Measurements from ENCODE around the gene CPA2. TPM values are rescaled to one million over a fixed set of nuclear protein-coding genes. Genes with fewer than 3 reads are reported as not detected.

The CPA2 gene
- polyA plus RNA-seq, 1 experiment, result 0.05 TPM

- Histone ChIP-seq H3K27me3 (ENCODE audit: control insufficient read depth, insufficient read depth, low read length) (no peaks in the 10 kb centered on the region), H3K9me3 (ENCODE audit: control insufficient read depth, insufficient read depth, low read length) (peaks cover 26% of the 10 kb centered on the region), H3K27ac (ENCODE audit: low read depth, low read length) (no peak overlapping the region), H3K4me3 (ENCODE audit: low read depth, low read length) (no peak overlapping the region)
- no peak for TF ChIP-seq CTCF (IDR thresholded peaks at IDR 0.05; ENCODE audit: low read depth, low read length)
- ChIA-PET POLR2A (no interaction called here), CTCF (no interaction called here)
- DNase-seq (ENCODE audit: low read depth, low spot score), result no peak
Observed at GRCh38 chr7:130258494-130259078, 8.1 kb upstream of the CPA2 start.

DNA sequence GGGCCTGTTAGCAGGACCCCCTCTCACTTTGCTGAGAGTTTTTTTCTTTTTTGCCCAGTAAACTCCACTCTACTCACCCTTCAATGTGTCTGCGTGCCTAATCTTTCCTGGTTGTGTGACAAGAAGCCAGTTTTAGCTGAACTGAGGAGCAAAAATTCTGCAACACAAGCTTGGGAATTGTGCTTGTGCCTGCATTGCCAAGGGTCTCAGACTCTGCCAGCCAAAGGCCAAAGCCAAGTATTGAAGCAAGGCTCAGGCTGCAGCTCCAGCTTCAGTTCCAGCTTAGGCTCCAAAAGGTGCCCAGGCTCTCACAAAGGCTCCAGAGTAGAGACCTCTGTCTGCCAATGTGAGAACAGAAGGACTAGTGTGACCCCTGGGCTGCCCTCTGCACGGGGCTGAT is 4.2 kb upstream of the CPA2 start:
- Histone ChIP-seq H3K27me3 (ENCODE audit: control insufficient read depth, insufficient read depth, low read length) (no peaks in the 10 kb centered on the region), H3K9me3 (ENCODE audit: control insufficient read depth, insufficient read depth, low read length) (peaks cover 18% of the 10 kb centered on the region), H3K27ac (ENCODE audit: low read depth, low read length) (no peak overlapping the region), H3K4me3 (ENCODE audit: low read depth, low read length) (no peak overlapping the region)
- DNase-seq (ENCODE audit: low read depth, low spot score), result no peak
- ChIA-PET POLR2A (no interaction called here), CTCF (interaction anchor here (1.2 kb wide), 1 partner anchor 16 kb away, joined by 3 read pairs; no protein-coding TSS in a partner anchor)
- no peak for TF ChIP-seq CTCF (IDR thresholded peaks at IDR 0.05; ENCODE audit: low read depth, low read length)

DNA sequence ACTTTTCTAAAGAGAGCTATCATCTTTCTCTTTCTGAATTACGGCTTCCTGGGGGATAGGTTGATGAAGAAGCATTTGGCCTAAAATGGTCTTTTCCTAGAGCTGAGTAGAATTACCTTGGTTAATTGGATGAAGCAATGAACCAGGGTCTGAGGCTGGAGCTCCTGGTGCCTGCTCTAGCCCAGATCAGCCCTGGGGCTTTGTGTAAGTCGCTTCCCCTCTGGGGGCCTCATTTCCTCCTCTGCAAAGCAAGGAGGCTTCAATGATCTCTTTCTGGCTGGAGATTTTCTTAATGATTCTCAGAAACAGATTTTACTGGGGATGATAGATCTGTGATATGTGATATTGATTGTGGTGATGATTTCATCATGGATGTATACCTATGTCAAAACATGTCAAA is 3.5 kb upstream of the CPA2 start:
- Histone ChIP-seq H3K27me3 (ENCODE audit: control insufficient read depth, insufficient read depth, low read length) (no peaks in the 10 kb centered on the region), H3K4me3 (ENCODE audit: low read depth, low read length) (no peak overlapping the region), H3K9me3 (ENCODE audit: control insufficient read depth, insufficient read depth, low read length) (peaks cover 12% of the 10 kb centered on the region), H3K27ac (ENCODE audit: low read depth, low read length) (no peak overlapping the region)
- no peak for DNase-seq (ENCODE audit: low read depth, low spot score)
- TF ChIP-seq CTCF (IDR thresholded peaks at IDR 0.05; ENCODE audit: low read depth, low read length), result no peak
- ChIA-PET CTCF (interaction anchor here (1.2 kb wide), 1 partner anchor 15 kb away, joined by 3 read pairs; no protein-coding TSS in a partner anchor), POLR2A (no interaction called here)

DNA sequence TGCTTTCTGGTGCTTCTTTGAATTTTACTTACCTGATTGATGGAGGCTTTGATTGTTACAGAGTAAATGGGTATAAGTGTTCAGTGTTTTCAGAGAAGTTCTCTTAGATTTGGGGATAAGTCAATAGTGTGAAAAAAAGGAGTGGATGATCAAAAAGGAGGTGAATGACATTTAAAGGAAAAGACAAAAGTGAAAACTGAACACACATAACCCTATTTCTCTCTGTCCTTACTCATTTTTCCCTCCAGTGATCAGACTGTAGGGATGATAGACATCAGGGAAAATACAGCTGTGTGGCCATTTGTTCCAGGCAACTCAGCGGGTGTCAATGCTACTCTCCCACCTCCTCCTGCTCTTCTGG is 278 bp downstream of the CPA2 start:
- ChIA-PET POLR2A (no interaction called here), CTCF (no interaction called here)
- H3K27ac ChIP-seq (ENCODE audit: low read depth, low read length), result no peak overlapping the region
- no peak for DNase-seq (ENCODE audit: low read depth, low spot score)
- no peaks in the 10 kb centered on the region; the same call in 1 of the 2 replicates for H3K9me3 ChIP-seq (ENCODE audit: control insufficient read depth, insufficient read depth, low read length)
- H3K4me3 ChIP-seq (ENCODE audit: low read depth, low read length), result no peak overlapping the region
- TF ChIP-seq CTCF (IDR thresholded peaks at IDR 0.05; ENCODE audit: low read depth, low read length), result no peak
- no peaks in the 10 kb centered on the region for H3K27me3 ChIP-seq (ENCODE audit: control insufficient read depth, insufficient read depth, low read length)

GRCh38 chr7:130268463-130269317 is 2.0 kb downstream of the CPA2 start:
- no peak overlapping the region for H3K4me3 ChIP-seq (ENCODE audit: low read depth, low read length)
- ChIA-PET POLR2A (no interaction called here), CTCF (interaction anchor here (1.6 kb wide), 1 partner anchor 490 kb away, joined by 5 read pairs; no protein-coding TSS in a partner anchor)
- H3K27me3 ChIP-seq (ENCODE audit: control insufficient read depth, insufficient read depth, low read length), result no peaks in the 10 kb centered on the region
- no peak for TF ChIP-seq CTCF (IDR thresholded peaks at IDR 0.05; ENCODE audit: low read depth, low read length)
- no peak overlapping the region for H3K27ac ChIP-seq (ENCODE audit: low read depth, low read length)
- H3K9me3 ChIP-seq (ENCODE audit: control insufficient read depth, insufficient read depth, low read length), result no peaks in the 10 kb centered on the region; the same call in 1 of the 2 replicates
- no peak for DNase-seq (ENCODE audit: low read depth, low spot score)
